ENCODE results near the gene SLIRP.
"Not testable (repeated sequence)": the region's sequence is repeated elsewhere in the genome, so short reads cannot be mapped to it uniquely, and the experiment has no call there.

The SLIRP gene

GRCh38 chr14:77707724-77708408 is at the start of gene SLIRP, which contains the start of gene ALKBH1:
TSS of gene SLIRP (plus strand) at chr14:77708103. CDS start at chr14:77708112, 9 bp downstream.
TSS of gene ALKBH1 (minus strand) at chr14:77708023. CDS start at chr14:77708004, 19 bp downstream.
- peak; percentile 83 for DNase-seq (ENCODE audit: low read depth)

GRCh38 chr14:77659831-77660230 is 48.1 kb upstream of the SLIRP start:
- DNase-seq (ENCODE audit: low read depth), result no peak

GRCh38 chr14:77660754-77661153 is 47.1 kb upstream of the SLIRP start:
- no peak for DNase-seq (ENCODE audit: low read depth)

GRCh38 chr14:77661562-77661961 is 46.3 kb upstream of the SLIRP start:
- not testable (repeated sequence) for DNase-seq (ENCODE audit: low read depth)

- no peak for DNase-seq (ENCODE audit: low read depth)
Observed at GRCh38 chr14:77663293-77663692, 44.6 kb upstream of the SLIRP start.

GRCh38 chr14:77667331-77667730 is 40.6 kb upstream of the SLIRP start:
- no peak for DNase-seq (ENCODE audit: low read depth)

GRCh38 chr14:77673193-77673592 is 34.7 kb upstream of the SLIRP start:
- no peak for DNase-seq (ENCODE audit: low read depth)

GRCh38 chr14:77674931-77675330 is 33.0 kb upstream of the SLIRP start:
- no peak for DNase-seq (ENCODE audit: low read depth)

GRCh38 chr14:77681196-77682157 is 26.4 kb upstream of the SLIRP start:
- no peak for DNase-seq (ENCODE audit: low read depth)

- no peak for DNase-seq (ENCODE audit: low read depth)
Observed at GRCh38 chr14:77682158-77682553, 25.7 kb upstream of the SLIRP start.

- no peak for DNase-seq (ENCODE audit: low read depth)
Observed at GRCh38 chr14:77691259-77691658, 16.6 kb upstream of the SLIRP start.

- no peak for DNase-seq (ENCODE audit: low read depth)
Observed at GRCh38 chr14:77707355-77707723, 564 bp upstream of the SLIRP start.

GRCh38 chr14:77708749-77709148 is 846 bp downstream of the SLIRP start:
- DNase-seq (ENCODE audit: low read depth), result no peak

- DNase-seq (ENCODE audit: low read depth), result no peak
Observed at GRCh38 chr14:77709412-77709811, 1.5 kb downstream of the SLIRP start.

GRCh38 chr14:77710364-77710763 is 2.5 kb downstream of the SLIRP start:
- no peak for DNase-seq (ENCODE audit: low read depth)

GRCh38 chr14:77714926-77715325 is 7.0 kb downstream of the SLIRP start:
- DNase-seq (ENCODE audit: low read depth), result no peak

- no peak for DNase-seq (ENCODE audit: low read depth)
Observed at GRCh38 chr14:77717608-77718305, 9.9 kb downstream of the SLIRP start.

GRCh38 chr14:77721437-77721836 is 13.5 kb downstream of the SLIRP start:
- DNase-seq (ENCODE audit: low read depth), result no peak

- DNase-seq (ENCODE audit: low read depth), result no peak
Observed at GRCh38 chr14:77722301-77722700, 14.4 kb downstream of the SLIRP start.

GRCh38 chr14:77730976-77731497 is 23.1 kb downstream of the SLIRP start:
- DNase-seq (ENCODE audit: low read depth), result no peak

GRCh38 chr14:77738559-77739250 is 30.8 kb downstream of the SLIRP start:
- DNase-seq (ENCODE audit: low read depth), result peak; percentile 12

GRCh38 chr14:77741438-77741837 is 33.5 kb downstream of the SLIRP start:
- no peak for DNase-seq (ENCODE audit: low read depth)

Data from activated T-helper 9 cell treated with anti-CD3 and anti-CD28 coated beads, Interleukin-2, amount 50 U/mL, for 16 hours (primary cell).